ENCODE results near the gene CACNA1C.

Gene CACNA1C

DNA sequence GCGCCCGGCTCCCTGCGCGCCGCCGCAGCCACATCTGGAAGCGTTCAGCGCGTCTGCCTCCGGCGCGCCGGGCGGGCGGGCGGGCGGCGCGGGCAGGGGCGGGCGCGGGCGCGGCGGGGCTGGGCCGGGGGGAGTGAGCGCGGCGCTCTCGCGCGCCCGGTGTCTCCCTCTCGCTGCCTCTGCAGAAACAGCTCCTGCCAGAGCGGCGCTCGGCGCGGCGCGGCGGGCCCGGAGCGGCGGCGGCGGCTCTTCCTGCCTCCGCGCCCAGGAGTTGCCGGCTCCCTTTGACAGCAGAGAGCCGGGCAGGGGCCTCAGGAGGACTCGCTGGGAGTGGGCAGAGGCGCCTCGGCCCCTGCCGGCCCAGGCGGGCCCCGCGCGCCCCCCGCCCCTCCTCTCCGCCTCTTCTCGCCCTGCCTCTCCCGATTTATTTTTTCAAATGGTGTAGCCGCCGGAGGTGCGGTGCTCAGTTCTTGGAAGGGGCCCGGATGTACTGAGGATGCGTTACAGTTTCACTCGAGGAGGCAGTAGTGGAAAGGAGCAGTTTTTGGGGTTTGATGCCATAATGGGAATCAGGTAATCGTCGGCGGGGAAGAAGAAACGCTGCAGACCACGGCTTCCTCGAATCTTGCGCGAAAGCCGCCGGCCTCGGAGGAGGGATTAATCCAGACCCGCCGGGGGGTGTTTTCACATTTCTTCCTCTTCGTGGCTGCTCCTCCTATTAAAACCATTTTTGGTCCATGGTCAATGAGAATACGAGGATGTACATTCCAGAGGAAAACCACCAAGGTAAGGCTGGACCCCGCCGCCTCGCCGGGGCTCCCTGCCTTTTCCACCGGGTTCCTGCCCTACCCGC lies at the start of gene CACNA1C:
Gene CACNA1C (plus strand): TSS at position 162 of the 853 bp plus-strand sequence. CDS start 576 bp downstream, at position 738.
- peak within 1 kb of the TSS; percentile 87 to 90 for H3K4me3 ChIP-seq (ENCODE audit: low read length in 2 of 2)
- H3K27me3 ChIP-seq (ENCODE audit: control insufficient read depth in 1 of 2, insufficient read depth in 2 of 2, low read length in 2 of 2): peaks cover 0 to 2% of the 10 kb centered on the region in 2 donors
- no peaks in the 10 kb centered on the region for H3K9me3 ChIP-seq (ENCODE audit: control insufficient read depth in 2 of 2, low read length in 2 of 2)
- H3K4me1 ChIP-seq (ENCODE audit: control insufficient read depth, insufficient read depth, low read length): peaks cover 46% of the 10 kb centered on the region
- H3K27ac ChIP-seq (ENCODE audit: low read length): peak within 1 kb of the TSS; percentile 87
- peak within 1 kb of the TSS; percentile 86 to 88 for H3K9ac ChIP-seq (ENCODE audit: low read length in 2 of 2)
- H3K36me3 ChIP-seq (ENCODE audit: control insufficient read depth in 2 of 2, insufficient read depth in 2 of 2, low read length in 2 of 2): no peaks in the 10 kb centered on the region

DNA sequence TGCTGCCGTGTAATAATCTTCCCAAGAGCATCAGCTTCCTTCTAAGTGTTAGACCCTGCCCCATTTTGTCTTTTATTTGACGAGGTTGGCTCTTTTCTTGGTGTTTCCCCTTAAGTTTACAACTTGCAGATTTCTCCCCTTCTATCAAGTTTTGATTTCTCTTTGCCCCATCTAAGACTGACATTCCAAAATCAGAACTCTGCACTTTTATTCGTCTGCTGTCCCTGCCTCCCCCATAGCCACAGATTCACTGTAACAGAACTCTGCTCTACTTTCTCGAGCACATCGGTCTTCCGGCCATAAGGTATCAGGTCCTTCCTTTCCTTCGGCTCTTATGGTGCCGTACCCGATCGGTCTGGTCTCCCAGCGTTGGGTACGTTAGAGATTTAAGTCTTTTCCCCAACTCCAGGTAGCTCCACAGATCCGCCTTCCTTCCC lies 49.1 kb upstream of the CACNA1C start:
- Histone ChIP-seq H3K9ac (ENCODE audit: low read length in 2 of 2) (peak overlapping the region; percentile 98 to 99), H3K9me3 (ENCODE audit: control insufficient read depth in 2 of 2, low read length in 2 of 2) (no peaks in the 10 kb centered on the region), H3K36me3 (ENCODE audit: control insufficient read depth in 2 of 2, insufficient read depth in 2 of 2, low read length in 2 of 2) (no peaks in the 10 kb centered on the region), H3K27ac (ENCODE audit: low read length) (peak overlapping the region; percentile 95), H3K4me1 (ENCODE audit: control insufficient read depth, insufficient read depth, low read length) (peaks cover 4% of the 10 kb centered on the region), H3K27me3 (ENCODE audit: control insufficient read depth in 1 of 2, insufficient read depth in 2 of 2, low read length in 2 of 2) (no peaks in the 10 kb centered on the region), H3K4me3 (ENCODE audit: low read length in 2 of 2) (peak overlapping the region; percentile 91 to 96)

DNA sequence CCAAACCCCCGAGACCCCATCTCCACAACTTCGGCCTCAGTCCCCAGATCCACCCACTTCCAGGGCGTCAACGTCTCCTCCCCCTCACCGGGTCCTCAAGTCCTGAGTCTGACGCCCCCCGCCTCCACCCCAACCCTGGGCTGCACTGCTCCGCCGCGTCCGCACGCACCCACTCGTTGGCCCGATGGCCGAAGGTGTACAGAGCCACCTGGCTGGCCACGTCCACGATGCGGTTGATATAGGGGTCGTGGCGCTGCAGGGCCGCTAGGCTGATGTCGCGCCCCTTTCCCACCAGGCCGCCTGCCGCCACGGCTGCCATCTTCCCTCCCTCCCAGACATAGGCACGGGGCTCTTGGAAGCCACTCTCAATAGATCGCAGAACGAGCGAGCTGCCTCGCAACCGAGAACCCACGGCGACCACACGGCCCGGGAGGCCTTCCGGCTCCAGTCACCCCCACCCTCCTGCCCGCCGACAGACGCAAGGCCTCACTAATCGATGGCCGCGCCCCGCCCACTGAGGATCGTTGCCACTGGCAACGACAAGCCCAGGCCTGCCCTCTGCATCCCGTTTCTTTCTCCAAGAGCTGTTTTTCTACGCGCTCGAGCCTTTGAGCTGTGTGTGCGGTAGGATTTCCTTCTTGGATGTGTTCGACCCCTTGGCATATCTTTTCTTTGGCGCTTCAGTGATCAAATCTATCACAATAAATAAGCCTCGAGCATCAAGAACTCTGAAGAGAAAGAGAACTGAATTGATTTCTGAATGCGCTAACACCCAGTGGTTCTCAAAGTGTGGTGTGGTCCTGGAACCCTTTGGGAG lies 48.5 kb upstream of the CACNA1C start, which contains the start of gene DCP1B:
Gene DCP1B (minus strand): TSS at position 345 of the 817 bp plus-strand sequence. CDS start 26 bp downstream, at position 319.
- Histone ChIP-seq H3K36me3 (ENCODE audit: control insufficient read depth in 2 of 2, insufficient read depth in 2 of 2, low read length in 2 of 2) (no peaks in the 10 kb centered on the region), H3K9ac (ENCODE audit: low read length in 2 of 2) (peak within 1 kb of the TSS; percentile 98 to 99), H3K27ac (ENCODE audit: low read length) (peak within 1 kb of the TSS; percentile 95), H3K27me3 (ENCODE audit: control insufficient read depth in 1 of 2, insufficient read depth in 2 of 2, low read length in 2 of 2) (no peaks in the 10 kb centered on the region), H3K4me3 (ENCODE audit: low read length in 2 of 2) (peak within 1 kb of the TSS; percentile 91 to 96), H3K9me3 (ENCODE audit: control insufficient read depth in 2 of 2, low read length in 2 of 2) (no peaks in the 10 kb centered on the region), H3K4me1 (ENCODE audit: control insufficient read depth, insufficient read depth, low read length) (peaks cover 4% of the 10 kb centered on the region)

DNA sequence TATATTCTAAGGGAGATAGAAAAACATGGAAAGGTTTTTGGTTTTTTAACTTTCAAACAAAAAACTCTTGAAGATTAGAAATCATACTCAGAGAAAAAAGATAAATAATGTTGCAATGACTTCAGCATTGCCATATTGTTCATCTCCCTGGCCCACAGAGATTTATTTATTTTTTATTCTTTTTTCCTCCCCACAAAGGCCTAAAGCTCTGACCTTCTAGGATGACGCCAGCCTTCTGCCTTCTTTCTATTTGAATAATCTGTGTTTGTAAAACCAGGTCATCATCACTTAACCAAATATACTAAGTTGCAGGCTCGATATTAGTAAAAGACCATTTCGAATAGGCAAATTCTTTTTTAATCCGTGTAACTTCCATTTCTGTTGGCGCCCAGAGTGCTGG lies 44.1 kb upstream of the CACNA1C start:
- H3K27ac ChIP-seq (ENCODE audit: low read length): peak overlapping the region; percentile 42
- no peak overlapping the region for H3K4me3 ChIP-seq (ENCODE audit: low read length in 2 of 2)
- H3K36me3 ChIP-seq (ENCODE audit: control insufficient read depth in 2 of 2, insufficient read depth in 2 of 2, low read length in 2 of 2): no peaks in the 10 kb centered on the region
- H3K27me3 ChIP-seq (ENCODE audit: control insufficient read depth in 1 of 2, insufficient read depth in 2 of 2, low read length in 2 of 2): no peaks in the 10 kb centered on the region
- peaks cover 3% of the 10 kb centered on the region for H3K4me1 ChIP-seq (ENCODE audit: control insufficient read depth, insufficient read depth, low read length)
- no peaks in the 10 kb centered on the region for H3K9me3 ChIP-seq (ENCODE audit: control insufficient read depth in 2 of 2, low read length in 2 of 2)
- H3K9ac ChIP-seq (ENCODE audit: low read length in 2 of 2): peak overlapping the region in 1 of 2 donors; percentile 7

DNA sequence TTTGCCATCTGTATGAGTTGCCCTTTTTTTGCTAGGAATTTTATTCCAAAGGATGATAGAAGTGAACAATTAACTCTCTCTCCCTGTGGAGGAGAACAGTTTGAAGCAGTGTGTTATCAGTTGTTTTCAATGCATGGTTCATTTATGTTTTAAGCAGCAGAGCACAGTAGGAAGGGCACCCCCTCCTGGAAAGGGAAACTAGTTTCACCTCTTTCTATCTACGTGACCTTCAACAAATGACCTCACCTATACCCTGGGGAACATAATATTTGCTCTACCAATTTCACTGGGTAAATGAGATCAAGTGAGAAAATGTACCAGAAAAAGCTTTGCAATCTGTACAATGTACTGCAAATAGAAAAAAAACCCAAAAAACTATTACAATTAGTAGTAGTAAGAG lies 43.2 kb upstream of the CACNA1C start:
- Histone ChIP-seq H3K4me3 (ENCODE audit: low read length in 2 of 2) (no peak overlapping the region), H3K9me3 (ENCODE audit: control insufficient read depth in 2 of 2, low read length in 2 of 2) (no peaks in the 10 kb centered on the region), H3K27ac (ENCODE audit: low read length) (peak overlapping the region; percentile 42), H3K9ac (ENCODE audit: low read length in 2 of 2) (no peak overlapping the region), H3K27me3 (ENCODE audit: control insufficient read depth in 1 of 2, insufficient read depth in 2 of 2, low read length in 2 of 2) (no peaks in the 10 kb centered on the region), H3K36me3 (ENCODE audit: control insufficient read depth in 2 of 2, insufficient read depth in 2 of 2, low read length in 2 of 2) (no peaks in the 10 kb centered on the region), H3K4me1 (ENCODE audit: control insufficient read depth, insufficient read depth, low read length) (peaks cover 9% of the 10 kb centered on the region)

DNA sequence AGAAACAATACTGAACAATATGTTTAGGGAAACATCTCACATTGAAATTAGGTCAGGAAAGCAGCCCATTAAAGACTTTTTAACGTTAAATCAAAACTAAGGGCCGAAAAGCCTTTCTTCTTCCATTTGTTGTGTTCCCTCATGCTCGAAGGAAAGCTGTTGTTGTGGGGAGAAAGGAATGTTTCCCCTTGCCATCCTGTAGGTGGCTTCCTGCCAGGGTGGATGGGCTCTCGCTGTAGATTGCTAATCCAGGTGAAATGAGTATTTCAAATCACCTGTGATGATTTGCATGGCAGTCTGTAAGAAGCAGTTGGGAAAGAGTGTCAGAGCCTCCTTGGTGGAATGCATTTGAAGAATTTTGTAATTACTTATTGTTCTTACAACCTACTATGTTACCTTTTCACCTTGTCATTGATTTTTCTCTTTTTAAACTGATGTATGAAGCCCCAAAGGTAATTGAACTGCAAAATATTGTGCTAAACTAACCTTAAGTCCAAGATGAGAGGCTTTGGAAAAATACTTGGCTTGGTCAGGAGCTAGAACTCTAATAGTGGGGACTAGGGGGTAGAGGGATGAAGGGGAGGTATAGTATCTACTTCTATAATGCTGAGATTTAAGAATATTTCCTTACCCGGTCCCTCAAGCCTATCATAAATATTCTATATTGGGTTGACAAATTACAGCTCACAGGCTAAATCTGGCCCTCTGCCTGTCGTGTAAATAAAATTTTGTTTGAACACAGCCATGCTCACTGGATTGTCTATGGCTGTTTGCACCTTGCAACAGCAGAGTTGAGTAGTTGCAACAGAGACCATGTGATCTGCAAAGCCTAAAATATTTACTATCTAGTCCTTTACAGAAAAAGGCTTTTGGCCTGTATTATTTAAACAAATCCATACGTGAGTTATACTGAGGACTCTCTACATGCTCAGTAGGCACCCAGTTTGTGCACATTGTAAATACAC lies 40.9 kb upstream of the CACNA1C start:
- H3K9ac ChIP-seq (ENCODE audit: low read length in 2 of 2): no peak overlapping the region

DNA sequence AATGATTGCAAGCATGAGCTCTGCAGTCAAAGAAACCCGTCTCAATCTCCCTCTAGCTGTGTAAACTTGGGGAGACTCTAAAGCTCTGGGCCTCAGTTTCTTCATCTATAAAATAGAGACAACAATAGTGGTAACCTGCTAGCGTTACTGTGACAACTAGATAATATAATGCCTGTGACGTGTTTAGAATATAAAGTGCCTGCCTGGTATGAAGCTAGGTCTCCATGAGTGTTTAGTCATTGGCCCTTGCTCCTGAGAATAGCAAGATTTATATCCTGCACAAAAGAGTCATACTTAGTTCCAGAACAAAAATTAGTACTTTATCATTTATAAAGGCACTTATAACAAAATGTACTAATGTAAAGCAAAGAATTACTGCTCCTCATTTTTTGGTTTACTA lies 39.7 kb upstream of the CACNA1C start:
- H3K27ac ChIP-seq (ENCODE audit: low read length): peak overlapping the region; percentile 83
- H3K27me3 ChIP-seq (ENCODE audit: control insufficient read depth in 1 of 2, insufficient read depth in 2 of 2, low read length in 2 of 2): no peaks in the 10 kb centered on the region
- H3K9me3 ChIP-seq (ENCODE audit: control insufficient read depth in 2 of 2, low read length in 2 of 2): no peaks in the 10 kb centered on the region
- no peak overlapping the region for H3K9ac ChIP-seq (ENCODE audit: low read length in 2 of 2)
- no peaks in the 10 kb centered on the region for H3K36me3 ChIP-seq (ENCODE audit: control insufficient read depth in 2 of 2, insufficient read depth in 2 of 2, low read length in 2 of 2)
- H3K4me1 ChIP-seq (ENCODE audit: control insufficient read depth, insufficient read depth, low read length): peaks cover 17% of the 10 kb centered on the region
- H3K4me3 ChIP-seq (ENCODE audit: low read length in 2 of 2): no peak overlapping the region

More for the DNA sequence above, 40.9 kb upstream of the CACNA1C start:
- Histone ChIP-seq H3K36me3 (ENCODE audit: control insufficient read depth in 2 of 2, insufficient read depth in 2 of 2, low read length in 2 of 2) (no peaks in the 10 kb centered on the region), H3K9me3 (ENCODE audit: control insufficient read depth in 2 of 2, low read length in 2 of 2) (no peaks in the 10 kb centered on the region), H3K4me1 (ENCODE audit: control insufficient read depth, insufficient read depth, low read length) (peaks cover 17% of the 10 kb centered on the region), H3K4me3 (ENCODE audit: low read length in 2 of 2) (no peak overlapping the region), H3K27ac (ENCODE audit: low read length) (peak overlapping the region; percentile 83), H3K27me3 (ENCODE audit: control insufficient read depth in 1 of 2, insufficient read depth in 2 of 2, low read length in 2 of 2) (no peaks in the 10 kb centered on the region)

DNA sequence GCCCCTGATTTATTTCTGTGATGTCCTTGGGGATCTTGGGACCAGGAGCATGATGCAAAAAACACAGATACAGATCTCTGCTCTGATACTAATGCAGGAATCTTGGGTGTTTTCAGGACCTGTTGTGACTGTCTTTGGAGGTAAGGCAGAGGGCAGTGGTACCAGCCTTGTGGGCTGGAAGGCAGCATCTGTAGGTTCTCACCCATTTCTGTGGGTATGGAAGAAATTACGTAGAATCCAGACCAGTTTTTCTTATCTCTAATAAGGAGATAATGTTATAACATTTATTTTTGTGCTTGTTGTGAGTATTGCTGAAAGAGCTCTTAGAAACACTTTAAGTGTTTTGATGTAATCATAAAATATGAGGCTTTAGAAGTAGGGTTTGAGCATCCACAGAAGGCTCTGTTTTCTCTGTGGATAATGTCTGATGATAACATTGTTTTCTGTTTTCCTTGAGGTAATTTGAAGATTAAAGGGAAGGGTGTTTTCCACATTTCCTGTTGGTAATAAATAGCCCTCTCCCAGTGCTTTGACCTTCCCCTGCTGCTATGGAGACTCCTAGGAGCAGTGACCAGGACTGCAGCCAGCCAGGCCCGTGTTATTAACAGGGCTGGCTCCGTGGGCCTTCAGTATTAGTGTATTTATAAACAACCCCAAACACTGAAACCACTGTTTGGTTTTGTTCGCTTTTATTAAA lies 39.1 kb upstream of the CACNA1C start:
- H3K9ac ChIP-seq (ENCODE audit: low read length in 2 of 2): peak overlapping the region in 1 of 2 donors; percentile 13
- no peak overlapping the region for H3K4me3 ChIP-seq (ENCODE audit: low read length in 2 of 2)
- no peaks in the 10 kb centered on the region for H3K36me3 ChIP-seq (ENCODE audit: control insufficient read depth in 2 of 2, insufficient read depth in 2 of 2, low read length in 2 of 2)
- no peaks in the 10 kb centered on the region for H3K27me3 ChIP-seq (ENCODE audit: control insufficient read depth in 1 of 2, insufficient read depth in 2 of 2, low read length in 2 of 2)
- peak overlapping the region; percentile 83 for H3K27ac ChIP-seq (ENCODE audit: low read length)
- H3K9me3 ChIP-seq (ENCODE audit: control insufficient read depth in 2 of 2, low read length in 2 of 2): no peaks in the 10 kb centered on the region
- H3K4me1 ChIP-seq (ENCODE audit: control insufficient read depth, insufficient read depth, low read length): peaks cover 17% of the 10 kb centered on the region

DNA sequence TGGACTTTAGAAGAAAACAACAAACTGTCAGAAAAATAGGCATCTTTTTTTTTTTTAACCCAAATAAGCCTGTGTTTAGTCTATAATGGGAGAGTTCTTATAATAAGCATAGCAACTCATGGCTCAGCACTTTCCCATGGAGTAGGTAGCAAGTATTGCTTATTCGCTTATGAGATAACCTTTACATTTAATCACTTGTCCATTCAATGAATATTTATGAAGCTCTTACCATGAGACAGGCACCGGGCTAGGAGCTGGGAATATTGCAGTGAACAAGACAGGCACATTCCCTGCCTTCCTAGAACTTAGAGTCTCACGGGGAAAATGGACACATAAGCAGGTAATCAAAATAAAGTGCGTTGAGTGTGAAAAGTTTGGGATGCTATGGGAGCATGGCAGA lies 38.6 kb upstream of the CACNA1C start:
- Histone ChIP-seq H3K4me1 (ENCODE audit: control insufficient read depth, insufficient read depth, low read length) (peaks cover 17% of the 10 kb centered on the region), H3K36me3 (ENCODE audit: control insufficient read depth in 2 of 2, insufficient read depth in 2 of 2, low read length in 2 of 2) (no peaks in the 10 kb centered on the region), H3K27me3 (ENCODE audit: control insufficient read depth in 1 of 2, insufficient read depth in 2 of 2, low read length in 2 of 2) (no peaks in the 10 kb centered on the region), H3K9me3 (ENCODE audit: control insufficient read depth in 2 of 2, low read length in 2 of 2) (no peaks in the 10 kb centered on the region), H3K4me3 (ENCODE audit: low read length in 2 of 2) (no peak overlapping the region), H3K27ac (ENCODE audit: low read length) (peak overlapping the region; percentile 83), H3K9ac (ENCODE audit: low read length in 2 of 2) (no peak overlapping the region)
